Activated CD4-positive, alpha-beta T cell treated with anti-CD3 and anti-CD28 coated beads, Interleukin-2, amount 10 ng/mL, durations not matched to agents 24 days and 14 days (primary cell): ENCODE measurements around the gene LEAP2. TPM values are rescaled to one million over a fixed set of nuclear protein-coding genes. Genes with fewer than 3 reads are reported as not detected.
A peak's percentile ranks its signal among the peaks of the same experiment; 100 is the strongest.
"Not testable (repeated sequence)": the region's sequence is repeated elsewhere in the genome, so short reads cannot be mapped to it uniquely, and the experiment has no call there.

ENCODE experiments used
- DNase-seq: peaks from one replicate; pipeline ENCODE4 v3.0.0; 2022
- H3K27ac Mint-ChIP-seq: one replicate; pipeline ENCODE4 v1.8.0; 2022; ENCODE audit warnings: mild to moderate bottlenecking, mixed read lengths
- H3K27me3 Mint-ChIP-seq: one replicate; pipeline ENCODE4 v1.8.0; 2022; ENCODE audit warnings: mixed read lengths
- H3K36me3 Mint-ChIP-seq: one replicate; pipeline ENCODE4 v1.8.0; 2022; ENCODE audit warnings: low read depth, mild to moderate bottlenecking, mixed read lengths
- H3K4me1 Mint-ChIP-seq: one replicate; pipeline ENCODE4 v1.8.0; 2021; ENCODE audit warnings: mixed read lengths
- H3K4me3 Mint-ChIP-seq: one replicate; pipeline ENCODE4 v1.8.0; 2022; ENCODE audit warnings: mild to moderate bottlenecking, moderate library complexity, mixed read lengths
- H3K9me3 Mint-ChIP-seq: one replicate; pipeline ENCODE4 v1.8.0; 2021; ENCODE audit warnings: mixed read lengths
- intact Hi-C: fragments of 100-400 bp; cut with micrococcal nuclease; formaldehyde crosslinking; loops from one replicate; pipeline ENCODE4 v1.15.1; 2023
- total RNA-seq: library from RNA; stranded (reverse); gene quantifications from 2 replicates; pipeline ENCODE4 v1.2.3, GENCODE V29; 2022

The LEAP2 gene
- total RNA-seq, 1 donor from 2014 or later, result 4.7 TPM

GRCh38 chr5:132854301-132854700, 19.2 kb upstream of the LEAP2 start:
- H3K9me3 Mint-ChIP-seq, result peaks cover 3% of the 10 kb centered on the region
- H3K4me3 Mint-ChIP-seq, result no peak overlapping the region
- H3K27ac Mint-ChIP-seq, result no peak overlapping the region
- no peaks in the 10 kb centered on the region for H3K36me3 Mint-ChIP-seq
- peaks cover 5% of the 10 kb centered on the region for H3K27me3 Mint-ChIP-seq
- DNase-seq, result no peak
- intact Hi-C loops, result no loop called here
- H3K4me1 Mint-ChIP-seq, result peaks cover 2% of the 10 kb centered on the region

- H3K27me3 Mint-ChIP-seq, DNase-seq: not testable (repeated sequence)
Measured at GRCh38 chr5:132854992-132855391, 18.5 kb upstream of the LEAP2 start.

GRCh38 chr5:132856011-132856410, 17.5 kb upstream of the LEAP2 start:
- H3K9me3 Mint-ChIP-seq, result peaks cover 3% of the 10 kb centered on the region
- peaks cover 4% of the 10 kb centered on the region for H3K4me1 Mint-ChIP-seq
- H3K36me3 Mint-ChIP-seq, result no peaks in the 10 kb centered on the region
- intact Hi-C loops, result no loop called here
- no peak overlapping the region for H3K27ac Mint-ChIP-seq
- DNase-seq, result no peak
- H3K4me3 Mint-ChIP-seq, result no peak overlapping the region
- H3K27me3 Mint-ChIP-seq, result peaks cover 9% of the 10 kb centered on the region

More at GRCh38 chr5:132854992-132855391, 18.5 kb upstream of the LEAP2 start:
- H3K4me1 Mint-ChIP-seq, H3K4me3 Mint-ChIP-seq, intact Hi-C loops, H3K27ac Mint-ChIP-seq, H3K36me3 Mint-ChIP-seq, H3K9me3 Mint-ChIP-seq: not testable (repeated sequence)

- Mint-ChIP-seq H3K9me3 (peaks cover 3% of the 10 kb centered on the region), H3K27ac (no peak overlapping the region), H3K4me1 (peaks cover 2% of the 10 kb centered on the region), H3K4me3 (no peak overlapping the region), H3K36me3 (no peaks in the 10 kb centered on the region), H3K27me3 (peaks cover 16% of the 10 kb centered on the region)
- intact Hi-C loops, result no loop called here
- DNase-seq, result no peak
Measured at GRCh38 chr5:132859889-132860437, 13.5 kb upstream of the LEAP2 start.

GRCh38 chr5:132860742-132861141, 12.7 kb upstream of the LEAP2 start:
- H3K36me3 Mint-ChIP-seq, result no peaks in the 10 kb centered on the region
- intact Hi-C loops, result no loop called here
- no peak overlapping the region for H3K4me3 Mint-ChIP-seq
- no peak for DNase-seq
- peaks cover 8% of the 10 kb centered on the region for H3K4me1 Mint-ChIP-seq
- H3K27me3 Mint-ChIP-seq, result peaks cover 16% of the 10 kb centered on the region
- H3K27ac Mint-ChIP-seq, result no peak overlapping the region
- peaks cover 3% of the 10 kb centered on the region for H3K9me3 Mint-ChIP-seq

- no peak for DNase-seq
- Mint-ChIP-seq H3K27ac (peak overlapping the region; percentile 99), H3K4me3 (peak overlapping the region; percentile 95), H3K4me1 (peaks cover 24% of the 10 kb centered on the region), H3K27me3 (peaks cover 10% of the 10 kb centered on the region), H3K36me3 (peaks cover 31% of the 10 kb centered on the region), H3K9me3 (no peaks in the 10 kb centered on the region)
- intact Hi-C loops, result loop anchor here (1.0 to 5.0 kb wide), 5 partner anchors 36 to 1069 kb away; partner anchors contain the start of genes FNIP1, KIF3A and SHROOM1
Measured at GRCh38 chr5:132865668-132866341, 7.7 kb upstream of the LEAP2 start.

- H3K36me3 Mint-ChIP-seq, result peaks cover 35% of the 10 kb centered on the region
- DNase-seq, result peak; percentile 98
- no peaks in the 10 kb centered on the region for H3K9me3 Mint-ChIP-seq
- peak within 1 kb of the TSS; percentile 95 for H3K4me3 Mint-ChIP-seq
- H3K27ac Mint-ChIP-seq, result peak within 1 kb of the TSS; percentile 99
- peaks cover 24% of the 10 kb centered on the region for H3K4me1 Mint-ChIP-seq
- intact Hi-C loops, result loop anchor here (1.0 to 5.0 kb wide), 5 partner anchors 36 to 1069 kb away; partner anchors contain the start of genes FNIP1, KIF3A and SHROOM1
- H3K27me3 Mint-ChIP-seq, result peaks cover 9% of the 10 kb centered on the region
Measured at GRCh38 chr5:132866342-132867045, 7.0 kb upstream of the LEAP2 start, which contains the start of the genes GDF9 and UQCRQ. Gene GDF9 (minus strand): TSS chr5:132866469. CDS start chr5:132864533, 1,936 bp downstream. Gene UQCRQ (plus strand): TSS chr5:132866642. CDS start chr5:132866882, 240 bp downstream.

- Mint-ChIP-seq H3K9me3 (no peaks in the 10 kb centered on the region), H3K36me3 (peaks cover 38% of the 10 kb centered on the region), H3K4me1 (peaks cover 24% of the 10 kb centered on the region), H3K4me3 (peak overlapping the region; percentile 95), H3K27me3 (peaks cover 5% of the 10 kb centered on the region), H3K27ac (peak overlapping the region; percentile 99)
- intact Hi-C loops, result loop anchor here (2.0 to 5.0 kb wide), 3 partner anchors 130 to 1070 kb away; partner anchors contain the start of genes FNIP1 and KIF3A
- no peak for DNase-seq
Measured at GRCh38 chr5:132867046-132867451, 6.4 kb upstream of the LEAP2 start.

- Mint-ChIP-seq H3K4me3 (peak overlapping the region; percentile 40), H3K36me3 (peaks cover 44% of the 10 kb centered on the region), H3K9me3 (no peaks in the 10 kb centered on the region), H3K4me1 (peaks cover 26% of the 10 kb centered on the region), H3K27ac (no peak overlapping the region), H3K27me3 (peaks cover under 1% of the 10 kb centered on the region)
- DNase-seq, result peak; percentile 53
- intact Hi-C loops, result loop anchor here (5.0 kb wide), 2 partner anchors 131 to 1071 kb away; partner anchors contain the start of genes FNIP1 and KIF3A
Measured at GRCh38 chr5:132868754-132869153, 4.7 kb upstream of the LEAP2 start.

GRCh38 chr5:132870801-132871200, 2.7 kb upstream of the LEAP2 start:
- Mint-ChIP-seq H3K27ac (peak overlapping the region; percentile 20), H3K36me3 (peaks cover 52% of the 10 kb centered on the region), H3K9me3 (no peaks in the 10 kb centered on the region), H3K4me1 (peaks cover 20% of the 10 kb centered on the region), H3K4me3 (no peak overlapping the region), H3K27me3 (no peaks in the 10 kb centered on the region)
- no peak for DNase-seq
- intact Hi-C loops, result no loop called here

- Mint-ChIP-seq H3K4me1 (peaks cover 17% of the 10 kb centered on the region), H3K4me3 (no peak overlapping the region), H3K36me3 (peaks cover 49% of the 10 kb centered on the region), H3K9me3 (no peaks in the 10 kb centered on the region), H3K27ac (no peak overlapping the region), H3K27me3 (no peaks in the 10 kb centered on the region)
- intact Hi-C loops, result no loop called here
- DNase-seq, result no peak
Measured at GRCh38 chr5:132871459-132872284, 1.8 kb upstream of the LEAP2 start.

GRCh38 chr5:132872788-132873118, 715 bp upstream of the LEAP2 start:
- DNase-seq, result no peak
- H3K27me3 Mint-ChIP-seq, result no peaks in the 10 kb centered on the region
- peaks cover 11% of the 10 kb centered on the region for H3K4me1 Mint-ChIP-seq
- H3K36me3 Mint-ChIP-seq, result peaks cover 41% of the 10 kb centered on the region
- no peak overlapping the region for H3K4me3 Mint-ChIP-seq
- H3K27ac Mint-ChIP-seq, result peak overlapping the region; percentile 12
- no peaks in the 10 kb centered on the region for H3K9me3 Mint-ChIP-seq
- intact Hi-C loops, result no loop called here

GRCh38 chr5:132873930-132874271, 433 bp downstream of the LEAP2 start:
- Mint-ChIP-seq H3K9me3 (no peaks in the 10 kb centered on the region), H3K27ac (no peak overlapping the region), H3K27me3 (no peaks in the 10 kb centered on the region), H3K36me3 (peaks cover 39% of the 10 kb centered on the region), H3K4me3 (no peak overlapping the region), H3K4me1 (peaks cover 5% of the 10 kb centered on the region)
- DNase-seq, result no peak
- intact Hi-C loops, result no loop called here
